ENCODE results near the gene THRB. TPM values are rescaled to one million over a fixed set of nuclear protein-coding genes. Genes with fewer than 3 reads are reported as not detected.

Gene THRB
- total and polyA plus RNA-seq, 9 of the 15 experiments (the other 6 are each of a cell fraction or from before 2014, with no cell fraction given), result 1.7 to 14.9 (median 6.9) TPM

DNA sequence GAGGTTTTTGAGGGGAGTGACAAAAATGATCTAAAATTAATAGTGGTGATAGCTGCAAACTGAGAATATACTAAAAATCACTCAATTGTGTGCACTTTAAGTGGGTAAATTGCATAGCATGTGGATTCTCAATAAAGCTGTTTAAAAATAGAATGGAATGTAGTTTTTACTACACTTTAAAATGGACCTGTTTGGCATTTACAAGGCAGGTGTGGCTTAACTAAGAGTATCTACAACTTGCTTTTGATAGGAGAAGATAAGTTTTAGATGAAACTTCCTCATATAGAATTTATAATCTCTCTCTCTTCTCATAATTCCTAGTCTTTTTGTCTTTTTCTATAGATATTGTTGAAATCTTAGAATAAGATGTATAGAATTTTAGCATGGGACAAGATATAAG, 40.3 kb downstream of the THRB start:
- TF ChIP-seq GTF2E2 (tag; IDR thresholded peaks at IDR 0.05), result no peak
- TF ChIP-seq POLR3A (IDR thresholded peaks at IDR 0.05; ENCODE audit: borderline replicate concordance, extremely low read depth, insufficient read depth, insufficient read length), result no peak
- no peak for TF ChIP-seq HLTF (IDR thresholded peaks at IDR 0.05)
- Histone ChIP-seq H3K27me3 (ENCODE audit: control insufficient read depth in 2 of 2, insufficient read depth in 2 of 2, low read length in 2 of 2) (no peaks in the 10 kb centered on the region), H3K27ac (ENCODE audit: extremely low read depth, low read depth, low read length) (no peak overlapping the region), H3K9me3 (replicated peaks; ENCODE audit: control insufficient read depth, insufficient read depth, low read depth, low read length) (no peaks in the 10 kb centered on the region), H3K9me1 (ENCODE audit: control insufficient read depth, insufficient read depth, low read length) (no peaks in the 10 kb centered on the region), H3K79me2 (ENCODE audit: control insufficient read depth, insufficient read depth, low read length) (no peaks in the 10 kb centered on the region; the same call in 2 of the 3 replicates), H3K36me3 (ENCODE audit: control insufficient read depth, insufficient read depth, low read length) (no peaks in the 10 kb centered on the region), H4K20me1 (replicated peaks; ENCODE audit: control insufficient read depth, insufficient read depth, low read length) (no peaks in the 10 kb centered on the region), H3K4me3 (no peak overlapping the region), H3K4me2 (ENCODE audit: insufficient read depth, low read length) (no peak overlapping the region), H2AFZ (ENCODE audit: low read depth, low read length) (no peak overlapping the region), H3K9ac (ENCODE audit: insufficient read depth in 1 of 2, low read depth in 2 of 2, low read length in 2 of 2) (no peak overlapping the region), H3K4me1 (replicated peaks in 1 of 2; ENCODE audit: control insufficient read depth in 2 of 2, insufficient read depth in 2 of 2, low read length in 2 of 2) (0 out of 5 replicates have a peak, but pooled peaks cover 0 to 2% of the 10 kb centered on the region in 2 experiments)
- in situ Hi-C loops (cut with MboI) (no loop called here), intact Hi-C loops (cut with micrococcal nuclease) (no loop called here)
- no peak for DNase-seq (ENCODE audit: extremely low read depth in 1 of 4, low spot score in 3 of 4)
- no peak for FAIRE-seq
- ATAC-seq, result no peak
- ChIA-PET CTCF (ENCODE audit: low intra/inter-chr PET ratio) (no interaction called here), POLR2A (interaction anchor here (0.6 kb wide), 1 partner anchor 13 kb away, joined by 4 read pairs; no protein-coding TSS in a partner anchor)
- BruUV-seq (replicated peaks), result no TSS peak

DNA sequence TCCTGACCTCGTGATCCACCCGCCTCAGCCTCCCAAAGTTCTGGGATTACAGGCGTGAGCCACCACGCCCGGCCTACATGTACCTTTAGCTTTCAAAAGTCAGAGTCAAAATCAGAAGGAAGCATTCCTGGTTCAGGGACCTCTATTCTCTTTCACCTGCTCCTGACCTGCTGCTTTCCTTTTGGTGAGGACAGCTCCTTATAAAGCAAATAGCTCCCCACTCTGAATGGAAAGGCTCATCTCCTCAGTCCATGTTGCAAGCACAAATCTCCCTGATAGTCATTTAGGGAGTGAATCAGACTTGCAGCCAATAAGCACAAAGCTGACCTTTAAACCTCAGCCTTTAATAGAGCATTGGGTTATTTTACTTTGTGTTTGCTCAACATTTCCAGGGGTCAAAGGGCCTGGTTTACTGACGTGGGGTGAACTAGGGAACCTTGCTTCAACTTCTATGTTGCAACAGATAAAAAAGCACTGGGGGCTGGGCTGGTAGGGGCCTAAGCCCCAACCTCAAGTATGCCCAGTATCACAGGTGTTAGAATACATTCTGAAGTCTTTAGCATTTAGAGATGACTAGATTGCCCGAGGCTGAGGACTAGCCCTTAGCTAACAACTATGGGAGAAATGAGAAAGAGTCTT, 43.1 kb downstream of the THRB start:
- Histone ChIP-seq H3K4me2 (ENCODE audit: insufficient read depth, low read length) (no peak overlapping the region), H2AFZ (ENCODE audit: low read depth, low read length) (no peak overlapping the region), H3K4me1 (replicated peaks in 1 of 2; ENCODE audit: control insufficient read depth in 2 of 2, insufficient read depth in 2 of 2, low read length in 2 of 2) (0 out of 5 replicates have a peak, but pooled peaks cover 0 to 2% of the 10 kb centered on the region in 2 experiments), H3K9ac (ENCODE audit: insufficient read depth in 1 of 2, low read depth in 2 of 2, low read length in 2 of 2) (no peak overlapping the region), H3K9me1 (ENCODE audit: control insufficient read depth, insufficient read depth, low read length) (no peaks in the 10 kb centered on the region), H3K27me3 (ENCODE audit: control insufficient read depth in 2 of 2, insufficient read depth in 2 of 2, low read length in 2 of 2) (no peaks in the 10 kb centered on the region), H3K36me3 (ENCODE audit: control insufficient read depth, insufficient read depth, low read length) (no peaks in the 10 kb centered on the region), H3K79me2 (ENCODE audit: control insufficient read depth, insufficient read depth, low read length) (no peaks in the 10 kb centered on the region; the same call in 2 of the 3 replicates), H3K4me3 (no peak overlapping the region), H3K27ac (ENCODE audit: extremely low read depth, low read depth, low read length) (no peak overlapping the region), H3K9me3 (replicated peaks; ENCODE audit: control insufficient read depth, insufficient read depth, low read depth, low read length) (no peaks in the 10 kb centered on the region), H4K20me1 (replicated peaks; ENCODE audit: control insufficient read depth, insufficient read depth, low read length) (no peaks in the 10 kb centered on the region)
- ATAC-seq (peak; percentile 40), DNase-seq (ENCODE audit: extremely low read depth in 1 of 4, low spot score in 3 of 4) (no peak), FAIRE-seq (no peak)
- CTCF ChIA-PET (ENCODE audit: low intra/inter-chr PET ratio), result no interaction called here
- intact Hi-C loops (cut with micrococcal nuclease), result no loop called here
- TF ChIP-seq NR2C1 (IDR thresholded peaks at IDR 0.05) (no peak; the same call in 1 of the 2 replicates), NR2C1 (tag; IDR thresholded peaks at IDR 0.05) (peak; percentile 50; the same call in 1 of the 2 replicates), ETV5 (CRISPR knock-in tag; IDR thresholded peaks at IDR 0.05; ENCODE audit: low read depth) (no peak), CBFA2T3 (IDR thresholded peaks at IDR 0.05) (0 out of 2 replicates have a peak, but pooled peaks have one; percentile 20), CEBPB (tag; IDR thresholded peaks at IDR 0.05) (peak; percentile 69; the same call in 1 of the 2 replicates), HLTF (IDR thresholded peaks at IDR 0.05) (no peak), KDM1A (IDR thresholded peaks at IDR 0.05) (peak in 1 of 2 experiments; percentile 44; a peak in 1 of 4 replicates), NR2C2 (CRISPR knock-in tag; IDR thresholded peaks at IDR 0.05) (no peak), NR2C2 (tag; IDR thresholded peaks at IDR 0.05) (0 out of 2 replicates have a peak, but pooled peaks have one; percentile 15)
- no TSS peak for BruUV-seq (replicated peaks)
- 54% methylated on average over 7 of the region's 7 CpGs for WGBS (ENCODE audit: insufficient coverage, low coverage, missing lambda C conversion rate)
- POLR2A ChIA-PET, result interaction anchor here (0.6 to 1.4 kb wide), 4 partner anchors 9 to 110 kb away, joined by 3 to 4 read pairs (median 4); no protein-coding TSS in a partner anchor
- in situ Hi-C loops (cut with MboI), result no loop called here

Data from K562 (cell line).